ENCODE data around the gene ATXN1. TPM values are rescaled to one million over a fixed set of nuclear protein-coding genes. Genes with fewer than 3 reads are reported as not detected.

The ATXN1 gene
- total RNA-seq, 1 experiment from 2014 or later, result 20.8 TPM

GRCh38 chr6:16660157-16660497 lies 101.1 kb downstream of the ATXN1 start:
- Histone ChIP-seq H3K36me3 (peaks cover 16% of the 10 kb centered on the region), H3K27ac (no peak overlapping the region), H3K9me3 (replicated peaks) (no peaks in the 10 kb centered on the region), H3K4me1 (replicated peaks) (no peaks in the 10 kb centered on the region), H3K27me3 (replicated peaks) (no peaks in the 10 kb centered on the region), H3K4me3 (no peak overlapping the region)
- DNase-seq (ENCODE audit: low read depth in 1 of 2, low spot score in 2 of 2), result no peak

- Histone ChIP-seq H3K36me3 (peaks cover 21% of the 10 kb centered on the region), H3K27ac (no peak overlapping the region), H3K9me3 (replicated peaks) (no peaks in the 10 kb centered on the region), H3K4me1 (replicated peaks) (no peaks in the 10 kb centered on the region), H3K4me3 (no peak overlapping the region), H3K27me3 (replicated peaks) (no peaks in the 10 kb centered on the region)
- DNase-seq (ENCODE audit: low read depth in 1 of 2, low spot score in 2 of 2), result no peak
Measured at GRCh38 chr6:16659466-16660156, 101.6 kb downstream of the ATXN1 start.

DNA sequence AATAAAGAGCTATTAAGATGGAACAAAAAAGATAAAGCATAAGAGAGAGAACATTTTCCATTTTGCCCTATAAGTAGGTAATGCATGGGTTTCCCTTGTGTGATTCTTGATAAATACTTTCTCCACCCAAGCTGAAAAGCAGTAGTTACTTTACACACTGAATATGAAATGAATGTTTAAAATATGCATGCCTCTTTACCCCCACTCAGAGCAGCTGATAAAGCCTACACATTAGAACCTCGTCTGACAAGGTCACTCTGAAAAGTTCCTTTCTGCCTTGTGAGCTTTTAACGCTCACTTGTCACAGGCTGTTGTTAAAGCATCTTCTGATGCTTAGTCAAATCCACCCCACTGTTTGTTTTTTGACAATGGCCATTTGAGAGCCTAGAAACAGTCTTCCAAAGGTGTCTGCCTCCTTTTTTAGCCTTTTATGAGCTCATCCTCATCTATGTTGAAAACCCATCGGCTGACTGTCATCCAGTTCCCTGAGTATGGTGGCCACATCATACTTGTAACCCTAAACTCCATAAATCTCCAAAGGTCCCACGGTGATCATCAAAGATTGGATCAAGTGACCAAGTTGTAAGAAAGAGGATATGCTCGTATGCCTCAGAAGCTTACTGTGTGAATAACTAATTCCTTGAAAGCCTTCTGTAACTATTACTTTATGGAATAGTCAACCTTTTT lies 102.8 kb downstream of the ATXN1 start:
- Histone ChIP-seq H3K27ac (no peak overlapping the region), H3K4me3 (no peak overlapping the region), H3K27me3 (replicated peaks) (no peaks in the 10 kb centered on the region), H3K4me1 (replicated peaks) (no peaks in the 10 kb centered on the region), H3K36me3 (peaks cover 21% of the 10 kb centered on the region), H3K9me3 (replicated peaks) (no peaks in the 10 kb centered on the region)
- no peak for DNase-seq (ENCODE audit: low read depth in 1 of 2, low spot score in 2 of 2)

DNA sequence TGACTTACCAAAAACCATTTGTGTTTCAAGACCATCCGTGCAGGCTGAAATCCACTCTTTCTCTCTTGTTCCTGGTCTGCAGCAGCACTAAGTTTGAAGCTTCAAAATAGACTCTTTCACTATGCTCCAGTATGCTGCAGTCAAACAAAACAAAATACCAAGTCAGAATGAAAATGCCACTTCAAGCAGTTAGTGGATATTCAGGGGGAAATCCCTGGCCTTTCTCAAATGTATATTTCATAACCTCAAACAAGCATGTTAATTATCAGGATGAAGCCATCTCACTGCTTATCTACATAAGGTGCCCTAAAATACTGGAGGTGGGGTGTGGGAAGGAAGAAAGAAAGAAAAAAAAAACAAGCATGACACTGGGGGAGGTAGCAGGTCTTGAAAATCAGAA lies 103.5 kb downstream of the ATXN1 start:
- H3K4me3 ChIP-seq, result no peak overlapping the region
- no peak for DNase-seq (ENCODE audit: low read depth in 1 of 2, low spot score in 2 of 2)
- no peaks in the 10 kb centered on the region for H3K9me3 ChIP-seq (replicated peaks)
- peaks cover 21% of the 10 kb centered on the region for H3K36me3 ChIP-seq
- H3K27ac ChIP-seq, result no peak overlapping the region
- H3K4me1 ChIP-seq (replicated peaks), result no peaks in the 10 kb centered on the region
- no peaks in the 10 kb centered on the region for H3K27me3 ChIP-seq (replicated peaks)

DNA sequence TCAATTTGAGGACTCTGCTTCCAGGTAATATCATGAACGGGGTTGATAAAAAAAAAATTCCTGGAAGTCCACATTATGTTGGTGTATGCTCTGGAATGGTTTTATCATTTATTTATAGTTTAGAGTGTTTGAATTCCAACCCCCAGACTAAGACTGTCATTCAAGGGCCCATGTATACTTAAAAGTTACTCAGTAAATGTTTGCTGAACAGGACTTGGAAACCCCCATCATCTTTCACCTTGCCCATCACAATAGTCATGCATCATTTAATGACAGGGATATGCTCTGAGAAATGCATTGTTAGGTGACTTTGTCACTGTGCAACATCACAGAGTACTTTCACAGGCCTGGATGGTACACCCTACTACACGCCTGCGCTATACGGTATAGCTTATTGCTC lies 104.8 kb downstream of the ATXN1 start:
- no peaks in the 10 kb centered on the region for H3K4me1 ChIP-seq (replicated peaks)
- H3K36me3 ChIP-seq, result peaks cover 21% of the 10 kb centered on the region
- no peaks in the 10 kb centered on the region for H3K27me3 ChIP-seq (replicated peaks)
- H3K9me3 ChIP-seq (replicated peaks), result no peaks in the 10 kb centered on the region
- DNase-seq (ENCODE audit: low read depth in 1 of 2, low spot score in 2 of 2), result no peak
- H3K27ac ChIP-seq, result no peak overlapping the region
- H3K4me3 ChIP-seq, result no peak overlapping the region

GRCh38 chr6:16654701-16655100 lies 106.6 kb downstream of the ATXN1 start:
- Histone ChIP-seq H3K36me3 (peaks cover 19% of the 10 kb centered on the region), H3K4me3 (no peak overlapping the region), H3K27ac (no peak overlapping the region), H3K9me3 (replicated peaks) (no peaks in the 10 kb centered on the region), H3K4me1 (replicated peaks) (no peaks in the 10 kb centered on the region), H3K27me3 (replicated peaks) (no peaks in the 10 kb centered on the region)
- no peak for DNase-seq (ENCODE audit: low read depth in 1 of 2, low spot score in 2 of 2)

- H3K36me3 ChIP-seq, result peaks cover 19% of the 10 kb centered on the region
- no peak overlapping the region for H3K4me3 ChIP-seq
- no peaks in the 10 kb centered on the region for H3K4me1 ChIP-seq (replicated peaks)
- no peak for DNase-seq (ENCODE audit: low read depth in 1 of 2, low spot score in 2 of 2)
- H3K27ac ChIP-seq, result no peak overlapping the region
- no peaks in the 10 kb centered on the region for H3K27me3 ChIP-seq (replicated peaks)
- no peaks in the 10 kb centered on the region for H3K9me3 ChIP-seq (replicated peaks)
Measured at GRCh38 chr6:16653226-16653625, 108.0 kb downstream of the ATXN1 start.

DNA sequence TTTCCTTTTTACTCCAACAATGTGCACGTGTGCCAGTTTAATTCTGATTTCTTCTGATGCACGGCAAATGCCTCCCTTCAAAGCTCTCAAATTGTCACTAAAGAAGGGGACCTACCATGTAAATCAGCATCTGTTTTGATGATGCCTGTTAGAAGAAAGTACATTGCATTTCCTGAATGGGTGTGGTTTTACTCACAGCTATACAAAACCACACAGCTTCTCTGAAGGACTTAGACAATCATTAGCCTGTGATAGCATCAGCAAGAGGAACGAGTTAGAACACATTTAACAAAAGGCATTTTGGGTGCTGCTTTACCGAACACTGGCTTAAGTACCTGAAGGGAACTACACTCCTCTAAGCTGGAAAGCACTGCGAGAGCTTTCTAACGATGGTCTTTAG lies 109.4 kb downstream of the ATXN1 start:
- no peak overlapping the region for H3K27ac ChIP-seq
- no peak overlapping the region for H3K4me3 ChIP-seq
- no peaks in the 10 kb centered on the region for H3K4me1 ChIP-seq (replicated peaks)
- peaks cover 12% of the 10 kb centered on the region for H3K36me3 ChIP-seq
- H3K9me3 ChIP-seq (replicated peaks), result no peaks in the 10 kb centered on the region
- no peaks in the 10 kb centered on the region for H3K27me3 ChIP-seq (replicated peaks)
- DNase-seq (ENCODE audit: low read depth in 1 of 2, low spot score in 2 of 2), result no peak

- DNase-seq (ENCODE audit: low read depth in 1 of 2, low spot score in 2 of 2), result no peak
- peaks cover 7% of the 10 kb centered on the region for H3K36me3 ChIP-seq
Measured at GRCh38 chr6:16649890-16650289, 111.4 kb downstream of the ATXN1 start.

GRCh38 chr6:16649241-16649640 lies 112.0 kb downstream of the ATXN1 start:
- H3K9me3 ChIP-seq (replicated peaks), result no peaks in the 10 kb centered on the region
- no peak overlapping the region for H3K4me3 ChIP-seq
- H3K27ac ChIP-seq, result no peak overlapping the region
- H3K4me1 ChIP-seq (replicated peaks), result 0 out of 2 replicates have a peak, but pooled peaks cover 3% of the 10 kb centered on the region
- H3K36me3 ChIP-seq, result peaks cover 4% of the 10 kb centered on the region
- H3K27me3 ChIP-seq (replicated peaks), result no peaks in the 10 kb centered on the region
- no peak for DNase-seq (ENCODE audit: low read depth in 1 of 2, low spot score in 2 of 2)

More at GRCh38 chr6:16649890-16650289, 111.4 kb downstream of the ATXN1 start:
- Histone ChIP-seq H3K4me1 (replicated peaks) (0 out of 2 replicates have a peak, but pooled peaks cover 3% of the 10 kb centered on the region), H3K27me3 (replicated peaks) (no peaks in the 10 kb centered on the region), H3K27ac (no peak overlapping the region), H3K4me3 (no peak overlapping the region), H3K9me3 (replicated peaks) (no peaks in the 10 kb centered on the region)

GRCh38 chr6:16648003-16648402 lies 113.3 kb downstream of the ATXN1 start:
- Histone ChIP-seq H3K27me3 (replicated peaks) (no peaks in the 10 kb centered on the region), H3K27ac (no peak overlapping the region), H3K36me3 (peaks cover 4% of the 10 kb centered on the region), H3K4me1 (replicated peaks) (0 out of 2 replicates have a peak, but pooled peaks cover 3% of the 10 kb centered on the region), H3K4me3 (no peak overlapping the region), H3K9me3 (replicated peaks) (no peaks in the 10 kb centered on the region)
- no peak for DNase-seq (ENCODE audit: low read depth in 1 of 2, low spot score in 2 of 2)

DNA sequence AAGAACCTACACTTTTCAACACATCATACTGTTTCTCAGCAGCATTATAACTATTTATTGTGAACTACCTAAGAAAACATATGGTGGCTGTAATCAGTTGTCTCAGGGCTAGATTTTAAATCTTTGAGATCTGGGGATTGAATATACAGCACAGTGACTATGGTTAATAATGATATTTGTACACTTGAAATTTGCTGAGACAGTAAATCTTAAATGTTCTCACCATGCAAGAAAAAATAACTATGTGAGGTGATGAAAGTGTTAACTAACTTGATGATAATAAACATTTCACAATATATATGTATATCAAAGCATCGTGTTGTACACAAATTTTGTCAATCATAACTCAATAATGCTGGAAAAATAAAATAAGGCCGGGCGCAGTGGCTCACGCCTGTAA lies 113.8 kb downstream of the ATXN1 start:
- Histone ChIP-seq H3K9me3 (replicated peaks) (no peaks in the 10 kb centered on the region), H3K4me3 (no peak overlapping the region), H3K27ac (no peak overlapping the region), H3K4me1 (replicated peaks) (0 out of 2 replicates have a peak, but pooled peaks cover 3% of the 10 kb centered on the region), H3K27me3 (replicated peaks) (no peaks in the 10 kb centered on the region), H3K36me3 (peaks cover 4% of the 10 kb centered on the region)
- DNase-seq (ENCODE audit: low read depth in 1 of 2, low spot score in 2 of 2), result no peak

DNA sequence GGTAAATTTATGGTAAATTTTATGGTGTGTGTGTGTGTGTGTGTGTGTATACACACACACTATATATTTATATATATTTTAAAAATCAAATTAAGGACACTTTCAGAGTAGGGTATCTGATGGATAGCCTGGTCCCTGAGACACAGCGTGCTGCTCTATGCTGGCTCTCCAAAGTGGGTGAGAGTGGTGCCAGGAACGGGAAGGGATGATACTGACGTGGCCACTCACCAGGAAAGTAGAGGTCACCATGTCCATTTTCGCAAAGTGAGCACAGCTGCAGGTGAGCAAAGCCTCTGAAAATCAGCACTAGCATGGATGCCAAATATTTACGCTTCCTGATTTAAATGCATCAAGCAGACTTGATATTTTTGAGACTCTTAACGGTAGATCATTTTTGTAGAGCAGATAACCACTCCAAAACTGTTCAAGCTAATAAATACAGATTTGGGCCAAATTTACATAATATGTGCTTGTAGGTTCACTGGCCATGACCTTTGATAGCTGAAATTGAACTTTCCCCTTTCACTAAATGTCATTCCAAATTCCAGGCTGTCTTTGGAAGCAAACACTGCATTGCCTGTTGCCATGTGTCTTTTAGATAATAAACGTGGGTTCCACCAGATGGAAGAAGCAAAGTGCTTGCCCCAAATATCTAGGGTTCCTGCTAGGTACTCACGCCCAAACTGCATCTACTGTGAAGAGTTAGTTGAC lies 116.6 kb downstream of the ATXN1 start:
- Histone ChIP-seq H3K27me3 (replicated peaks) (no peaks in the 10 kb centered on the region), H3K9me3 (replicated peaks) (0 out of 2 replicates have a peak, but pooled peaks cover 5% of the 10 kb centered on the region), H3K4me3 (no peak overlapping the region), H3K27ac (no peak overlapping the region), H3K4me1 (replicated peaks) (peaks cover 15% of the 10 kb centered on the region), H3K36me3 (no peaks in the 10 kb centered on the region)
- DNase-seq (ENCODE audit: low read depth in 1 of 2, low spot score in 2 of 2), result no peak

Measured in SJSA1 (cell line).